ENCODE measurements around the gene PIGB. TPM values are rescaled to one million over a fixed set of nuclear protein-coding genes. Genes with fewer than 3 reads are reported as not detected.

PIGB gene
- total and polyA plus RNA-seq, 2 of the 13 experiments (the other 11 are each of a cell fraction or from before 2014, with no cell fraction given), result 14.5 to 19.1 TPM

DNA sequence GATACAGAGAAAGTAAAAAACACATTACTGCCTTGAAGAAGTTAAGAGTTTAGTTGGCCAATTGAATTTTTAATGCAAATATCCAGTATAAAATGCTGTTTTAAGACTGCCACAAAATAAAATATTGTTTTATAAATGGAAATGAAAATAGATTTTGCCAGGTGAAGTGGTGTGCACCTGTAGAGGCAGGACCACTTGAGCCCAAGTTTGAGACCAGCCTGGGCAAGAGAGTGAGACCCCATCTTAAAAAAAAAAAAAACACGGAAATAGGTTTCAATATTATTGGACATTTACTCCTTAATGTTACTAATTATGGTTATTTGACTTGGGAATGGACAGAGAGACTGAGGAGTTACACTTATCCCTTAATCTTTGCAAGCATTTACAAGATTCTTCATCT lies 1.9 kb downstream of the PIGB start:
- Histone ChIP-seq H3K27ac (ENCODE audit: extremely low read length, insufficient read depth, low read length) (no peak overlapping the region), H3K4me3 (replicated peaks in 1 of 3; ENCODE audit: insufficient read depth in 1 of 3, low read depth in 2 of 3, low read length in 3 of 3) (no peak overlapping the region), H3K27me3 (ENCODE audit: control insufficient read depth in 1 of 2, insufficient read depth in 2 of 2, low read length in 2 of 2) (no peaks in the 10 kb centered on the region), H2AFZ (ENCODE audit: low read length) (no peak overlapping the region), H4K20me1 (ENCODE audit: insufficient read depth, low read length) (no peaks in the 10 kb centered on the region), H3K9me3 (ENCODE audit: low read length) (no peaks in the 10 kb centered on the region), H3K9ac (ENCODE audit: insufficient read depth, low read depth, low read length) (no peak overlapping the region), H3K79me2 (ENCODE audit: insufficient read depth, low read length) (peaks cover 21% of the 10 kb centered on the region), H3K4me2 (ENCODE audit: low read depth, low read length) (no peak overlapping the region), H3K36me3 (replicated peaks in 1 of 2; ENCODE audit: control insufficient read depth in 1 of 2, insufficient read depth in 2 of 2, low read length in 2 of 2) (no peaks in the 10 kb centered on the region), H3K4me1 (ENCODE audit: insufficient read depth, low read length) (peaks cover 21% of the 10 kb centered on the region)
- DNase-seq (ENCODE audit: low spot score) (no peak), ATAC-seq (no peak), FAIRE-seq (no peak)
- intact Hi-C loops (cut with micrococcal nuclease; ENCODE audit: unreplicated experiment) (no loop called here), in situ Hi-C loops (cut with HindIII; ENCODE audit: extremely low pct_ligation_motif_present, low pct_unique_long_range_greater_than_20kb) (no loop called here)
- POLR2A ChIA-PET, result no interaction called here
- WGBS (ENCODE audit: low lambda C conversion rate), result 97% methylated on average over 1 of the region's 1 CpG
- CTCF ChIA-PET (ENCODE audit: low intra/inter-chr PET ratio, low total read pairs), result no interaction called here
- BruUV-seq (replicated peaks), result no TSS peak
- TF ChIP-seq, protein P1, sequence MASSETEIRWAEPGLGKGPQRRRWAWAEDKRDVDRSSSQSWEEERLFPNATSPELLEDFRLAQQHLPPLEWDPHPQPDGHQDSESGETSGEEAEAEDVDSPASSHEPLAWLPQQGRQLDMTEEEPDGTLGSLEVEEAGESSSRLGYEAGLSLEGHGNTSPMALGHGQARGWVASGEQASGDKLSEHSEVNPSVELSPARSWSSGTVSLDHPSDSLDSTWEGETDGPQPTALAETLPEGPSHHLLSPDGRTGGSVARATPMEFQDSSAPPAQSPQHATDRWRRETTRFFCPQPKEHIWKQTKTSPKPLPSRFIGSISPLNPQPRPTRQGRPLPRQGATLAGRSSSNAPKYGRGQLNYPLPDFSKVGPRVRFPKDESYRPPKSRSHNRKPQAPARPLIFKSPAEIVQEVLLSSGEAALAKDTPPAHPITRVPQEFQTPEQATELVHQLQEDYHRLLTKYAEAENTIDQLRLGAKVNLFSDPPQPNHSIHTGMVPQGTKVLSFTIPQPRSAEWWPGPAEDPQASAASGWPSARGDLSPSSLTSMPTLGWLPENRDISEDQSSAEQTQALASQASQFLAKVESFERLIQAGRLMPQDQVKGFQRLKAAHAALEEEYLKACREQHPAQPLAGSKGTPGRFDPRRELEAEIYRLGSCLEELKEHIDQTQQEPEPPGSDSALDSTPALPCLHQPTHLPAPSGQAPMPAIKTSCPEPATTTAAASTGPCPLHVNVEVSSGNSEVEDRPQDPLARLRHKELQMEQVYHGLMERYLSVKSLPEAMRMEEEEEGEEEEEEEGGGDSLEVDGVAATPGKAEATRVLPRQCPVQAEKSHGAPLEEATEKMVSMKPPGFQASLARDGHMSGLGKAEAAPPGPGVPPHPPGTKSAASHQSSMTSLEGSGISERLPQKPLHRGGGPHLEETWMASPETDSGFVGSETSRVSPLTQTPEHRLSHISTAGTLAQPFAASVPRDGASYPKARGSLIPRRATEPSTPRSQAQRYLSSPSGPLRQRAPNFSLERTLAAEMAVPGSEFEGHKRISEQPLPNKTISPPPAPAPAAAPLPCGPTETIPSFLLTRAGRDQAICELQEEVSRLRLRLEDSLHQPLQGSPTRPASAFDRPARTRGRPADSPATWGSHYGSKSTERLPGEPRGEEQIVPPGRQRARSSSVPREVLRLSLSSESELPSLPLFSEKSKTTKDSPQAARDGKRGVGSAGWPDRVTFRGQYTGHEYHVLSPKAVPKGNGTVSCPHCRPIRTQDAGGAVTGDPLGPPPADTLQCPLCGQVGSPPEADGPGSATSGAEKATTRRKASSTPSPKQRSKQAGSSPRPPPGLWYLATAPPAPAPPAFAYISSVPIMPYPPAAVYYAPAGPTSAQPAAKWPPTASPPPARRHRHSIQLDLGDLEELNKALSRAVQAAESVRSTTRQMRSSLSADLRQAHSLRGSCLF (CRISPR knock-in tag; IDR thresholded peaks at IDR 0.05; ENCODE audit: borderline replicate concordance), result no peak
- TF ChIP-seq MEF2D (CRISPR knock-in tag; IDR thresholded peaks at IDR 0.05) (no peak), KAT2B (IDR thresholded peaks at IDR 0.05; ENCODE audit: borderline replicate concordance, low read depth, low read length) (no peak), ZNF607 (CRISPR knock-in tag; IDR thresholded peaks at IDR 0.05; ENCODE audit: borderline replicate concordance) (no peak), RBM39 (IDR thresholded peaks at IDR 0.05; ENCODE audit: low read depth, low read length, poor library complexity, severe bottlenecking) (no peak), ZNF746 (CRISPR knock-in tag; IDR thresholded peaks at IDR 0.05) (no peak)
- TF ChIP-seq, protein P2, sequence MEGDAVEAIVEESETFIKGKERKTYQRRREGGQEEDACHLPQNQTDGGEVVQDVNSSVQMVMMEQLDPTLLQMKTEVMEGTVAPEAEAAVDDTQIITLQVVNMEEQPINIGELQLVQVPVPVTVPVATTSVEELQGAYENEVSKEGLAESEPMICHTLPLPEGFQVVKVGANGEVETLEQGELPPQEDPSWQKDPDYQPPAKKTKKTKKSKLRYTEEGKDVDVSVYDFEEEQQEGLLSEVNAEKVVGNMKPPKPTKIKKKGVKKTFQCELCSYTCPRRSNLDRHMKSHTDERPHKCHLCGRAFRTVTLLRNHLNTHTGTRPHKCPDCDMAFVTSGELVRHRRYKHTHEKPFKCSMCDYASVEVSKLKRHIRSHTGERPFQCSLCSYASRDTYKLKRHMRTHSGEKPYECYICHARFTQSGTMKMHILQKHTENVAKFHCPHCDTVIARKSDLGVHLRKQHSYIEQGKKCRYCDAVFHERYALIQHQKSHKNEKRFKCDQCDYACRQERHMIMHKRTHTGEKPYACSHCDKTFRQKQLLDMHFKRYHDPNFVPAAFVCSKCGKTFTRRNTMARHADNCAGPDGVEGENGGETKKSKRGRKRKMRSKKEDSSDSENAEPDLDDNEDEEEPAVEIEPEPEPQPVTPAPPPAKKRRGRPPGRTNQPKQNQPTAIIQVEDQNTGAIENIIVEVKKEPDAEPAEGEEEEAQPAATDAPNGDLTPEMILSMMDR (CRISPR knock-in tag; IDR thresholded peaks at IDR 0.05), result no peak
- TF ChIP-seq, protein P3, sequence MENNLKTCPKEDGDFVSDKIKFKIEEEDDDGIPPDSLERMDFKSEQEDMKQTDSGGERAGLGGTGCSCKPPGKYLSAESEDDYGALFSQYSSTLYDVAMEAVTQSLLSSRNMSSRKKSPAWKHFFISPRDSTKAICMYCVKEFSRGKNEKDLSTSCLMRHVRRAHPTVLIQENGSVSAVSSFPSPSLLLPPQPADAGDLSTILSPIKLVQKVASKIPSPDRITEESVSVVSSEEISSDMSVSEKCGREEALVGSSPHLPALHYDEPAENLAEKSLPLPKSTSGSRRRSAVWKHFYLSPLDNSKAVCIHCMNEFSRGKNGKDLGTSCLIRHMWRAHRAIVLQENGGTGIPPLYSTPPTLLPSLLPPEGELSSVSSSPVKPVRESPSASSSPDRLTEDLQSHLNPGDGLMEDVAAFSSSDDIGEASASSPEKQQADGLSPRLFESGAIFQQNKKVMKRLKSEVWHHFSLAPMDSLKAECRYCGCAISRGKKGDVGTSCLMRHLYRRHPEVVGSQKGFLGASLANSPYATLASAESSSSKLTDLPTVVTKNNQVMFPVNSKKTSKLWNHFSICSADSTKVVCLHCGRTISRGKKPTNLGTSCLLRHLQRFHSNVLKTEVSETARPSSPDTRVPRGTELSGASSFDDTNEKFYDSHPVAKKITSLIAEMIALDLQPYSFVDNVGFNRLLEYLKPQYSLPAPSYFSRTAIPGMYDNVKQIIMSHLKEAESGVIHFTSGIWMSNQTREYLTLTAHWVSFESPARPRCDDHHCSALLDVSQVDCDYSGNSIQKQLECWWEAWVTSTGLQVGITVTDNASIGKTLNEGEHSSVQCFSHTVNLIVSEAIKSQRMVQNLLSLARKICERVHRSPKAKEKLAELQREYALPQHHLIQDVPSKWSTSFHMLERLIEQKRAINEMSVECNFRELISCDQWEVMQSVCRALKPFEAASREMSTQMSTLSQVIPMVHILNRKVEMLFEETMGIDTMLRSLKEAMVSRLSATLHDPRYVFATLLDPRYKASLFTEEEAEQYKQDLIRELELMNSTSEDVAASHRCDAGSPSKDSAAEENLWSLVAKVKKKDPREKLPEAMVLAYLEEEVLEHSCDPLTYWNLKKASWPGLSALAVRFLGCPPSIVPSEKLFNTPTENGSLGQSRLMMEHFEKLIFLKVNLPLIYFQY (CRISPR knock-in tag; IDR thresholded peaks at IDR 0.05; ENCODE audit: borderline replicate concordance), result no peak
- TF ChIP-seq, protein P4, sequence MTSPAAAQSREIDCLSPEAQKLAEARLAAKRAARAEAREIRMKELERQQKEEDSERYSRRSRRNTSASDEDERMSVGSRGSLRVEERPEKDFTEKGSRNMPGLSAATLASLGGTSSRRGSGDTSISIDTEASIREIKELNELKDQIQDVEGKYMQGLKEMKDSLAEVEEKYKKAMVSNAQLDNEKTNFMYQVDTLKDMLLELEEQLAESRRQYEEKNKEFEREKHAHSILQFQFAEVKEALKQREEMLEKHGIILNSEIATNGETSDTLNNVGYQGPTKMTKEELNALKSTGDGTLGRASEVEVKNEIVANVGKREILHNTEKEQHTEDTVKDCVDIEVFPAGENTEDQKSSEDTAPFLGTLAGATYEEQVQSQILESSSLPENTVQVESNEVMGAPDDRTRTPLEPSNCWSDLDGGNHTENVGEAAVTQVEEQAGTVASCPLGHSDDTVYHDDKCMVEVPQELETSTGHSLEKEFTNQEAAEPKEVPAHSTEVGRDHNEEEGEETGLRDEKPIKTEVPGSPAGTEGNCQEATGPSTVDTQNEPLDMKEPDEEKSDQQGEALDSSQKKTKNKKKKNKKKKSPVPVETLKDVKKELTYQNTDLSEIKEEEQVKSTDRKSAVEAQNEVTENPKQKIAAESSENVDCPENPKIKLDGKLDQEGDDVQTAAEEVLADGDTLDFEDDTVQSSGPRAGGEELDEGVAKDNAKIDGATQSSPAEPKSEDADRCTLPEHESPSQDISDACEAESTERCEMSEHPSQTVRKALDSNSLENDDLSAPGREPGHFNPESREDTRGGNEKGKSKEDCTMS (CRISPR knock-in tag; conservative IDR thresholded peaks at IDR 0.05), result no peak

Measured in HepG2 (cell line).